Measurements from ENCODE around the gene ZFY. TPM values are rescaled to one million over a fixed set of nuclear protein-coding genes. Genes with fewer than 3 reads are reported as not detected.

ZFY gene
- total RNA-seq, 1 donor from 2014 or later, result not detected

DNA sequence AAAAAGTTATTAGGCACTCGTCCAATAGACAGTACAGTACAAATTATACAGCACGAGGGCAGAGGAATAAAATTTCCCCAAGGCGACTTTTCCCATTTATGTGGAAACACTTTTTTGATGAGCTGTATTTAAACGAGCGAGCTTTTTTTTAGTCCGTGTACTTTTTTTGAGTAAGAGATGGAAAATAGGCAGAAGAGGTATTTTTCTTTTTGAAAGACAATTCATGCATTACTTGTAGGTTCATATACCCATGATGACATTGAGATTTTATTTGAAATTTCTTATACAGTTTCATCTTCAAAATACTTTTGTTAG lies 1.2 kb downstream of the ZFY start:
- H3K36me3 Mint-ChIP-seq (ENCODE audit: low read depth), result no peaks in the 10 kb centered on the region
- no peak for TF ChIP-seq CTCF (IDR thresholded peaks at IDR 0.05)
- DNase-seq (ENCODE audit: low spot score), result no peak
- H3K27ac Mint-ChIP-seq (ENCODE audit: unreplicated experiment), result no peak overlapping the region
- no peaks in the 10 kb centered on the region for H3K4me1 Mint-ChIP-seq (ENCODE audit: low read depth)
- H3K4me3 Mint-ChIP-seq (ENCODE audit: unreplicated experiment), result no peak overlapping the region
- H3K9me3 Mint-ChIP-seq (ENCODE audit: low read depth), result no peaks in the 10 kb centered on the region
- H3K27me3 Mint-ChIP-seq (ENCODE audit: low read depth), result no peaks in the 10 kb centered on the region

DNA sequence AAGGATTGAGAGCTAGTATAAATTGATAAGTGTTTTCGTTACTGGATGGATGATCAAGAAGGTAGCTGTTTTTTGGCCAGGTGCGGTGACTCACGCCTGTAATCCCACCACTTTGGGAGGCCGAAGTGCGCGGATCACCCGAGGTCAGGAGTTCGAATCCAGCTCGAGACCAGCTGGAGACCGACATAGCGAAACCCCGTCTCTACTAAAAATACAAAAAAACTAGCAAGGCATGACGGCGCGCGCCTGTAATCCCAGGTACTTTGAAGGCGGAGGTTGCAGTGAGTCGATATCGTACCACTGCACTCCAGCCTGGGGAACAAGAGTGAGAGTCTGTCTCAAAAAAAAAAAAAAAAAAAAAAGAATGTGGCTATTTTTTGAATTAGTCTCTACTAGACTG lies 2.0 kb downstream of the ZFY start:
- Mint-ChIP-seq H3K36me3 (ENCODE audit: low read depth) (no peaks in the 10 kb centered on the region), H3K9me3 (ENCODE audit: low read depth) (no peaks in the 10 kb centered on the region), H3K27ac (ENCODE audit: unreplicated experiment) (no peak overlapping the region), H3K4me3 (ENCODE audit: unreplicated experiment) (no peak overlapping the region), H3K4me1 (ENCODE audit: low read depth) (no peaks in the 10 kb centered on the region), H3K27me3 (ENCODE audit: low read depth) (no peaks in the 10 kb centered on the region)
- DNase-seq (ENCODE audit: low spot score), result no peak
- no peak for TF ChIP-seq CTCF (IDR thresholded peaks at IDR 0.05)

- H3K27me3 Mint-ChIP-seq (ENCODE audit: low read depth), result no peaks in the 10 kb centered on the region
These were observed 14.5 kb downstream of the ZFY start for GRCh38 chrY:2949590-2950252.

DNA sequence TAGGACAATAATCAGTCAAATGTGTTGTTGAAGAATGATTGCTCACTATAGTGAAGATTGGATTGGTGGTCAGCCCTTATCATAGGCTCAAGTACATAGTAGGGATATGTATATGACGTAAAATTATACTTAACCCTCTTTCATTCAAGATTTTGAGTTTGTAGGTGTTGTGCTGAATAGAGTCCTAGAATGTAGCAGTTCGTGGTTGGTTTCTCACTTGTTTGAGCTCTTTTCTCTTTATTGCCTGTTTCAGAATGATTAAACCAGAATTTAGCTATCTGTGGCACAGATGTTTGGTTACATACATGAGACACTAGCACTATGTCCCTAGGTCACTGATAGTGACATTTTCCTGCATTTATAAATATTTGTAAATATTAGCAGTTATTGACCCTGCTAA lies 15.5 kb downstream of the ZFY start:
- no peak overlapping the region for H3K4me3 Mint-ChIP-seq (ENCODE audit: unreplicated experiment)
- H3K36me3 Mint-ChIP-seq (ENCODE audit: low read depth), result no peaks in the 10 kb centered on the region
- no peak for TF ChIP-seq CTCF (IDR thresholded peaks at IDR 0.05)

More at GRCh38 chrY:2949590-2950252, 14.5 kb downstream of the ZFY start:
- H3K27ac Mint-ChIP-seq (ENCODE audit: unreplicated experiment), result no peak overlapping the region
- no peaks in the 10 kb centered on the region for H3K36me3 Mint-ChIP-seq (ENCODE audit: low read depth)
- no peak for TF ChIP-seq CTCF (IDR thresholded peaks at IDR 0.05)
- no peak overlapping the region for H3K4me3 Mint-ChIP-seq (ENCODE audit: unreplicated experiment)
- no peaks in the 10 kb centered on the region for H3K4me1 Mint-ChIP-seq (ENCODE audit: low read depth)
- DNase-seq (ENCODE audit: low spot score), result no peak
- no peaks in the 10 kb centered on the region for H3K9me3 Mint-ChIP-seq (ENCODE audit: low read depth)

GRCh38 chrY:2952912-2953311 lies 17.7 kb downstream of the ZFY start:
- Mint-ChIP-seq H3K9me3 (ENCODE audit: low read depth) (no peaks in the 10 kb centered on the region), H3K36me3 (ENCODE audit: low read depth) (no peaks in the 10 kb centered on the region), H3K27me3 (ENCODE audit: low read depth) (no peaks in the 10 kb centered on the region), H3K27ac (ENCODE audit: unreplicated experiment) (no peak overlapping the region), H3K4me3 (ENCODE audit: unreplicated experiment) (no peak overlapping the region), H3K4me1 (ENCODE audit: low read depth) (no peaks in the 10 kb centered on the region)
- TF ChIP-seq CTCF (IDR thresholded peaks at IDR 0.05), result no peak
- no peak for DNase-seq (ENCODE audit: low spot score)

More for the DNA sequence above, 15.5 kb downstream of the ZFY start:
- no peak for DNase-seq (ENCODE audit: low spot score)
- H3K9me3 Mint-ChIP-seq (ENCODE audit: low read depth), result no peaks in the 10 kb centered on the region
- H3K4me1 Mint-ChIP-seq (ENCODE audit: low read depth), result no peaks in the 10 kb centered on the region
- H3K27me3 Mint-ChIP-seq (ENCODE audit: low read depth), result no peaks in the 10 kb centered on the region
- H3K27ac Mint-ChIP-seq (ENCODE audit: unreplicated experiment), result no peak overlapping the region

All from chondrocyte (in vitro differentiated cells).